ENCODE data around the gene LRP1-AS. TPM values are rescaled to one million over a fixed set of nuclear protein-coding genes. Genes with fewer than 3 reads are reported as not detected.
A peak's percentile ranks its signal among the peaks of the same experiment; 100 is the strongest.

LRP1-AS gene
- total RNA-seq, 2 experiments from 2014 or later, result not detected

GRCh38 chr12:57175428-57176138 lies 28.2 kb upstream of the LRP1-AS start:
- POLR2A ChIA-PET, result no interaction called here
- no peaks in the 10 kb centered on the region for H3K36me3 Mint-ChIP-seq
- no peak overlapping the region for H3K27ac Mint-ChIP-seq
- H3K9me3 Mint-ChIP-seq, result no peaks in the 10 kb centered on the region
- H3K4me1 Mint-ChIP-seq, result no peaks in the 10 kb centered on the region
- H3K27me3 Mint-ChIP-seq, result no peaks in the 10 kb centered on the region
- ATAC-seq (ENCODE audit: low read depth) (no peak), DNase-seq (peak; percentile 60)
- H3K4me3 Mint-ChIP-seq, result no peak overlapping the region

- no peaks in the 10 kb centered on the region for H3K36me3 Mint-ChIP-seq
- DNase-seq (no peak), ATAC-seq (ENCODE audit: low read depth) (no peak)
- no peaks in the 10 kb centered on the region for H3K9me3 Mint-ChIP-seq
- POLR2A ChIA-PET, result interaction anchor here (1.0 kb wide), 1 partner anchor 46 kb away, joined by 3 read pairs; the partner anchor contains the start of gene LRP1
- no peaks in the 10 kb centered on the region for H3K27me3 Mint-ChIP-seq
- no peak overlapping the region for H3K27ac Mint-ChIP-seq
- no peaks in the 10 kb centered on the region for H3K4me1 Mint-ChIP-seq
- no peak overlapping the region for H3K4me3 Mint-ChIP-seq
Measured at GRCh38 chr12:57173683-57174082, 26.3 kb upstream of the LRP1-AS start.

DNA sequence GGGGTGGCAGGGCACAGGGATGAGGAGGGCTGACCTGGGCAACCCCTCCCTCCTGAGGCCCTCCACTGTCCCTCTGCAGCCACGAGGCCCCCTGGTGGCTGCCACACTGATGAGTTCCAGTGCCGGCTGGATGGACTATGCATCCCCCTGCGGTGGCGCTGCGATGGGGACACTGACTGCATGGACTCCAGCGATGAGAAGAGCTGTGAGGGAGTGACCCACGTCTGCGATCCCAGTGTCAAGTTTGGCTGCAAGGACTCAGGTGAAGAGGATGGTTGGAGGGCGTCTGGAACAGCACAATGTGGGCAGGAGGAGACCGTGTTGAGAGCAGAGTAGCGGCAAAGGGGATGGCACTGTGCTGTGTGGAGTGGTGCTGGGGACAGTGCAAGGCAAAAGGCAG lies 25.7 kb upstream of the LRP1-AS start:
- peak; percentile 54 for DNase-seq
- no peaks in the 10 kb centered on the region for H3K36me3 Mint-ChIP-seq
- no peaks in the 10 kb centered on the region for H3K9me3 Mint-ChIP-seq
- H3K27ac Mint-ChIP-seq, result no peak overlapping the region
- peak; percentile 43 for ATAC-seq (ENCODE audit: low read depth)
- H3K4me3 Mint-ChIP-seq, result no peak overlapping the region
- H3K27me3 Mint-ChIP-seq, result no peaks in the 10 kb centered on the region
- POLR2A ChIA-PET, result interaction anchor here (1.0 kb wide), 1 partner anchor 45 kb away, joined by 3 read pairs; the partner anchor contains the start of gene LRP1
- no peaks in the 10 kb centered on the region for H3K4me1 Mint-ChIP-seq

DNA sequence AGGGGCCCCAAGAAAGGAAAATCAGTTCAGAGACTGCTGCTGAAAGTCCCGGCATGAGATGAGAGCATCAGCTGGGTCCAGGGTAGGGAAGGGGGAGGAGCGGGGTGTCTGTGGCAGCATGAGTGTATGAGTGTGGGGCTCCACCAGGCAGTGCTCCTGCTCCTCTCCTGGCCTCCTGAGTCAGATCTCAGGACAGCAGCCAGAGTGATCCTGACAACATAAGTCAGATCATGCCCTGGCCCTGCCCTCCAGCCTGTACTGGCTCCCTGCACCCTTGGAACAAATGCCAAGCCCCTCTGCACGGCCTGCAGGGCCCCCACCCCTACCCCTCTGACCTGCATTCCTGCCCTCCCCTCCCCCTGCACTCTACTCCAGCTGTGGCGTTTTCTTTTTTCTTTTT lies 24.2 kb upstream of the LRP1-AS start:
- Mint-ChIP-seq H3K4me1 (peaks cover 1% of the 10 kb centered on the region), H3K4me3 (no peak overlapping the region), H3K9me3 (no peaks in the 10 kb centered on the region), H3K36me3 (no peaks in the 10 kb centered on the region), H3K27ac (no peak overlapping the region), H3K27me3 (no peaks in the 10 kb centered on the region)
- DNase-seq, result no peak
- no peak for ATAC-seq (ENCODE audit: low read depth)
- POLR2A ChIA-PET, result interaction anchor here (0.6 kb wide), 1 partner anchor 269 kb away, joined by 4 read pairs; no protein-coding TSS in a partner anchor

DNA sequence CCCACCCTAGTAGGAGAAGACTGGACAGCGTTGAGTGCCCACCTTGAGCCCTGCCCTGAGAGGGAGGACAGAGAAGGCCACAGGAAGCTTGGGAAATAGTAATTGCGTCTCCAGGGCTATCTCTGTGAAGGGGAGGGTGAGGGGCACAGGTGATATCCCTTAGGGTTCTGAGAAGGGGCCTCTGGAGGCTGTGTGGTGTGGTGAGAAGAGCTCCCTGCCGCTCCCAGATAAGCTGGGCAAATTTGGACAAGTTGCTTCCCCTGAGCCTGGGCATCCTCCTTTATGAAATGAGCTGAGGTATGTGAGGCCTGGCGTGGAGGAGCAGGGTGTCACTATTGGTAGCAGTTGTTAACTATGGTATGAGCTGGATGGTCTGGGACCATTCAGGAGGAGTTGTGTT lies 23.5 kb upstream of the LRP1-AS start:
- DNase-seq, result no peak
- POLR2A ChIA-PET, result interaction anchor here (0.7 kb wide), 1 partner anchor 47 kb away, joined by 3 read pairs; no protein-coding TSS in a partner anchor
- no peaks in the 10 kb centered on the region for H3K9me3 Mint-ChIP-seq
- no peak for ATAC-seq (ENCODE audit: low read depth)
- no peak overlapping the region for H3K27ac Mint-ChIP-seq
- no peaks in the 10 kb centered on the region for H3K27me3 Mint-ChIP-seq
- H3K4me3 Mint-ChIP-seq, result no peak overlapping the region
- peaks cover 1% of the 10 kb centered on the region for H3K4me1 Mint-ChIP-seq
- no peaks in the 10 kb centered on the region for H3K36me3 Mint-ChIP-seq

GRCh38 chr12:57170408-57170807 lies 23.0 kb upstream of the LRP1-AS start:
- Mint-ChIP-seq H3K4me3 (no peak overlapping the region), H3K36me3 (no peaks in the 10 kb centered on the region), H3K27me3 (no peaks in the 10 kb centered on the region), H3K4me1 (peaks cover 1% of the 10 kb centered on the region), H3K27ac (no peak overlapping the region), H3K9me3 (no peaks in the 10 kb centered on the region)
- DNase-seq, result no peak
- no peak for ATAC-seq (ENCODE audit: low read depth)
- POLR2A ChIA-PET, result interaction anchor here (0.7 to 1.4 kb wide), 2 partner anchors 43 to 47 kb away, joined by 3 to 4 read pairs; partner anchors contain the start of gene LRP1

DNA sequence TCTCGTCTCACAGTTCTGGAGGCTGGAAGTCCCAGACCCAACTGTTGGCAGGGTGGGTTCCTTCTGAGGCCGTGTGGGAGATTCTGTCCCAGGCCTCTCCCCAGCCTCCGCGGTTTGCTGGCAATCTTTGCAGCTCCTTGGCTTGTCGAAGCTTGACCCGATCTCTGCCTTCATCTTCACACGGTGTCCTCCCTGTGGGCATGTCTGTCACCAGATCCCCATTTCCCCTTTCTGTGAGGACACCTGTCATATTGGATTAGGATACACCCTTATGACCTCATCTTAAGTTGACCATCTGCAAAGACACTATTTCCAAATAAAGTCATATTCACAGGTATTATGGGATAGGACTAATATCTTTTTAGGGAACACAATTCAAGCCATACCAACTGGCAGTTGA lies 22.6 kb upstream of the LRP1-AS start:
- Mint-ChIP-seq H3K4me3 (no peak overlapping the region), H3K27ac (no peak overlapping the region), H3K27me3 (no peaks in the 10 kb centered on the region), H3K36me3 (no peaks in the 10 kb centered on the region), H3K4me1 (peaks cover 1% of the 10 kb centered on the region), H3K9me3 (no peaks in the 10 kb centered on the region)
- no peak for DNase-seq
- POLR2A ChIA-PET, result interaction anchor here (1.4 kb wide), 1 partner anchor 42 kb away, joined by 4 read pairs; the partner anchor contains the start of gene LRP1
- no peak for ATAC-seq (ENCODE audit: low read depth)

GRCh38 chr12:57169046-57169795 lies 21.8 kb upstream of the LRP1-AS start:
- H3K4me3 Mint-ChIP-seq, result no peak overlapping the region
- no peak overlapping the region for H3K27ac Mint-ChIP-seq
- no peak for ATAC-seq (ENCODE audit: low read depth)
- no peaks in the 10 kb centered on the region for H3K36me3 Mint-ChIP-seq
- H3K9me3 Mint-ChIP-seq, result no peaks in the 10 kb centered on the region
- DNase-seq, result no peak
- peaks cover 1% of the 10 kb centered on the region for H3K4me1 Mint-ChIP-seq
- POLR2A ChIA-PET, result interaction anchor here (1.4 kb wide), 1 partner anchor 42 kb away, joined by 4 read pairs; the partner anchor contains the start of gene LRP1
- H3K27me3 Mint-ChIP-seq, result no peaks in the 10 kb centered on the region

DNA sequence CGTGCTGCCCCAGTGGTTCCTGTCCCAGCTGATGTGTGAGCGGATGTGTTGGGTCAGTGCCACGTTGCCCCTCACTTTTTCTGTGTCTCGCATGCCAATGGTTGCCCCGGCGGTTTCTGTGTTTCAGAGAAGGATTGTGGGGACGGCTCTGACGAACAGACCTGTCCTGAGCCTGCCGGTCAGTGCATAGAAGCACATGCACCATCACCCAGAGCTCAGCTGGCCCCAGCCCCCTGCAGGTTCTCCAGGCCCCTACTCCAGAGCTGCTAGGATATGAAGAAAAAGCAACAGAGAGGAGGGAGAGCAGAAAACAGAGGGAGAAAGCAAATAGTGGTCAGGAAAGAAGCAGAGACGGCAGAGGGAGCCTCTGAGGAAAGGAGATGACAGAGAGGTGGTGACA lies 20.6 kb upstream of the LRP1-AS start:
- ATAC-seq (ENCODE audit: low read depth) (no peak), DNase-seq (no peak)
- no peaks in the 10 kb centered on the region for H3K9me3 Mint-ChIP-seq
- peaks cover 1% of the 10 kb centered on the region for H3K4me1 Mint-ChIP-seq
- H3K4me3 Mint-ChIP-seq, result no peak overlapping the region
- H3K27me3 Mint-ChIP-seq, result no peaks in the 10 kb centered on the region
- no peaks in the 10 kb centered on the region for H3K36me3 Mint-ChIP-seq
- no peak overlapping the region for H3K27ac Mint-ChIP-seq
- POLR2A ChIA-PET, result interaction anchor here (0.5 kb wide), 1 partner anchor 38 kb away, joined by 3 read pairs; no protein-coding TSS in a partner anchor

DNA sequence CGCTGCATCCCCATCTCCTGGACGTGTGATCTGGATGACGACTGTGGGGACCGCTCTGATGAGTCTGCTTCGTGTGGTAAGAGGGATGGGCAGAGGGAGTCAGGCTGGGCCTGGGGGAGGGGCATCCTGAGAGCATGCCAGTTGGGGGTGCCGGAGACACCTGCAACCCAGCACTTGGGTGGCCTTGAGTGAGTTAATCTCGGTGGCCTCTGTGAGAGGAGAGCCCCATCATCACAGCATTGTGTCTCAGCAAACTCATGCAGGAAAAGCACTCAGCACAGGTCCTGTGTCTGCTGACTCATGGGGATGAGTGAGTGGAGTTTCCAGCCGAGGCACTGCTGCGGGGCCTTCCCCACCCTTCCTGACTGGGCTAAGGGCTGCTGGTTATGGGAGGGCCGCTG lies 19.6 kb upstream of the LRP1-AS start:
- no peaks in the 10 kb centered on the region for H3K36me3 Mint-ChIP-seq
- POLR2A ChIA-PET, result no interaction called here
- H3K27ac Mint-ChIP-seq, result no peak overlapping the region
- no peak overlapping the region for H3K4me3 Mint-ChIP-seq
- H3K4me1 Mint-ChIP-seq, result peaks cover 1% of the 10 kb centered on the region
- DNase-seq (no peak), ATAC-seq (ENCODE audit: low read depth) (no peak)
- H3K27me3 Mint-ChIP-seq, result peaks cover 3% of the 10 kb centered on the region
- no peaks in the 10 kb centered on the region for H3K9me3 Mint-ChIP-seq

DNA sequence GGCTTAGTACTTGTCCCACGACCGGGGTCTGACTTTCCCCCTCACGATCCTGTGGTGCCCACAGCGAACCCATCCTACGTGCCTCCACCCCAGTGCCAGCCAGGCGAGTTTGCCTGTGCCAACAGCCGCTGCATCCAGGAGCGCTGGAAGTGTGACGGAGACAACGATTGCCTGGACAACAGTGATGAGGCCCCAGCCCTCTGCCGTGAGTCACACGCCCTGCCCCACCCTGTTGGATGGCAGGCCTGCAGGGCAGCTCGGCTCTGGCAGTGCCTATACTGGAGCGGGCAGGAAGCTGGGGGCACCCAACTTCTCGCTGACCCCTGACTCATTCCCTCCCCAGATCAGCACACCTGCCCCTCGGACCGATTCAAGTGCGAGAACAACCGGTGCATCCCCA lies 18.3 kb upstream of the LRP1-AS start:
- Mint-ChIP-seq H3K4me3 (no peak overlapping the region), H3K36me3 (no peaks in the 10 kb centered on the region), H3K4me1 (peaks cover 1% of the 10 kb centered on the region), H3K9me3 (no peaks in the 10 kb centered on the region), H3K27me3 (peaks cover 3% of the 10 kb centered on the region), H3K27ac (no peak overlapping the region)
- POLR2A ChIA-PET, result no interaction called here
- ATAC-seq (ENCODE audit: low read depth) (no peak), DNase-seq (no peak)

GRCh38 chr12:57164966-57165625 lies 17.7 kb upstream of the LRP1-AS start:
- no peak for ATAC-seq (ENCODE audit: low read depth)
- H3K9me3 Mint-ChIP-seq, result no peaks in the 10 kb centered on the region
- H3K4me3 Mint-ChIP-seq, result no peak overlapping the region
- POLR2A ChIA-PET, result no interaction called here
- no peak for DNase-seq
- no peaks in the 10 kb centered on the region for H3K36me3 Mint-ChIP-seq
- no peak overlapping the region for H3K27ac Mint-ChIP-seq
- H3K4me1 Mint-ChIP-seq, result peaks cover 1% of the 10 kb centered on the region
- peaks cover 3% of the 10 kb centered on the region for H3K27me3 Mint-ChIP-seq

- H3K9me3 Mint-ChIP-seq, result no peaks in the 10 kb centered on the region
- H3K4me1 Mint-ChIP-seq, result peaks cover 1% of the 10 kb centered on the region
- H3K27ac Mint-ChIP-seq, result no peak overlapping the region
- POLR2A ChIA-PET, result no interaction called here
- DNase-seq (no peak), ATAC-seq (ENCODE audit: low read depth) (no peak)
- peaks cover 5% of the 10 kb centered on the region for H3K27me3 Mint-ChIP-seq
- no peaks in the 10 kb centered on the region for H3K36me3 Mint-ChIP-seq
- H3K4me3 Mint-ChIP-seq, result no peak overlapping the region
Measured at GRCh38 chr12:57164454-57164853, 17.0 kb upstream of the LRP1-AS start.
